HepG2 (cell line): ENCODE results near the gene VAPA. TPM values are rescaled to one million over a fixed set of nuclear protein-coding genes. Genes with fewer than 3 reads are reported as not detected.

Experiments used
- ASH2L ChIP-seq: fragments of 300-600, 200-600 bp; sonication (generic); IDR thresholded peaks from 2 replicates; pipeline ENCODE4 v1.7.0; 2017; ENCODE audit warnings: low read depth, mild to moderate bottlenecking, moderate library complexity, mixed read lengths, low read length; ENCODE audit not compliant: insufficient read length
- ATF4 ChIP-seq, 2 experiments: fragments of 450-650 bp in 1 of 2; sonication (generic) in 1 of 2; formaldehyde crosslinking; IDR thresholded peaks; 2 replicates each; pipeline versions ENCODE4 v1.5.0 to v1.8.0; 2020 to 2022; ENCODE audit warnings: mild to moderate bottlenecking in 1 of 2, missing genetic modification reagents in 1 of 2
- CENPT ChIP-seq: sonication (generic); formaldehyde crosslinking; IDR thresholded peaks from 2 replicates; pipeline ENCODE4 v1.8.0; 2022; ENCODE audit warnings: low read depth, mild to moderate bottlenecking, moderate library complexity, missing genetic modification reagents
- CTCF ChIP-seq: sonication (generic); formaldehyde crosslinking; IDR thresholded peaks from 2 replicates; pipeline ENCODE4 v1.5.0; 2020; ENCODE audit warnings: mild to moderate bottlenecking, missing genetic modification reagents, moderate library complexity
- DPF2 ChIP-seq: sonication (generic); formaldehyde crosslinking; IDR thresholded peaks from 2 replicates; pipeline ENCODE4 v1.4.0; 2020; ENCODE audit warnings: mild to moderate bottlenecking, low read depth, missing genetic modification reagents, borderline replicate concordance
- GABPB1 ChIP-seq: IDR thresholded peaks from 2 replicates; pipeline ENCODE4 v1.6.1; 2016; ENCODE audit warnings: mild to moderate bottlenecking, missing genetic modification reagents, moderate library complexity, missing compliant biosample characterization
- GFI1 ChIP-seq: sonication (generic); formaldehyde crosslinking; IDR thresholded peaks from 2 replicates; pipeline ENCODE4 v1.5.0; 2020; ENCODE audit warnings: missing genetic modification reagents, mild to moderate bottlenecking, borderline replicate concordance
- HCFC1 ChIP-seq: fragments of 150-350 bp; IDR thresholded peaks from 2 replicates; pipeline ENCODE4 v1.6.1; 2014; ENCODE audit warnings: low read depth, low read length
- HHEX ChIP-seq: IDR thresholded peaks from 2 replicates; pipeline ENCODE4 v1.6.1; 2016; ENCODE audit warnings: control low read depth
- HNF4A ChIP-seq: sonication (generic); formaldehyde crosslinking; IDR thresholded peaks from 2 replicates; pipeline ENCODE4 v1.4.0; 2020; ENCODE audit warnings: missing genetic modification reagents
- HNRNPL ChIP-seq: fragments of 200-400 bp; formaldehyde crosslinking; IDR thresholded peaks from 2 replicates; pipeline ENCODE4 v1.6.1; 2017; ENCODE audit warnings: mild to moderate bottlenecking, low read depth, low read length
- KDM2A ChIP-seq: sonication (generic); formaldehyde crosslinking; IDR thresholded peaks from 2 replicates; pipeline ENCODE4 v1.4.0; 2020; ENCODE audit warnings: low read depth, missing genetic modification reagents, borderline replicate concordance
- SAP130 ChIP-seq: IDR thresholded peaks from 2 replicates; pipeline ENCODE4 v1.6.1; 2016; ENCODE audit warnings: low read depth
- SP5 ChIP-seq: IDR thresholded peaks from 2 replicates; pipeline ENCODE4 v1.6.1; 2016; ENCODE audit warnings: low read depth, borderline replicate concordance
- ZBTB38 ChIP-seq: sonication (generic); formaldehyde crosslinking; IDR thresholded peaks from 2 replicates; pipeline ENCODE4 v1.5.1; 2020; ENCODE audit warnings: mild to moderate bottlenecking, missing genetic modification reagents
- ZNF34 ChIP-seq: sonication (generic); formaldehyde crosslinking; IDR thresholded peaks from 2 replicates; pipeline ENCODE4 v1.4.0; 2020; ENCODE audit warnings: mild to moderate bottlenecking, missing genetic modification reagents, borderline replicate concordance
- ZNF512B ChIP-seq: sonication (generic); formaldehyde crosslinking; IDR thresholded peaks from 2 replicates; pipeline ENCODE4 v1.5.1; 2020; ENCODE audit warnings: missing genetic modification reagents, mild to moderate bottlenecking, borderline replicate concordance
- ZNF557 ChIP-seq: sonication (generic); formaldehyde crosslinking; IDR thresholded peaks from 2 replicates; pipeline ENCODE4 v1.4.0; 2020; ENCODE audit warnings: missing genetic modification reagents
- ZNF574 ChIP-seq: sonication (generic); formaldehyde crosslinking; IDR thresholded peaks from 2 replicates; pipeline ENCODE4 v1.4.0; 2020; ENCODE audit warnings: missing genetic modification reagents
- ZNF607 ChIP-seq: sonication (generic); formaldehyde crosslinking; IDR thresholded peaks from 2 replicates; pipeline ENCODE4 v1.5.1; 2020; ENCODE audit warnings: missing genetic modification reagents, mild to moderate bottlenecking, borderline replicate concordance
- ZSCAN9 ChIP-seq: IDR thresholded peaks from 2 replicates; pipeline ENCODE4 v1.6.1; 2016; ENCODE audit warnings: borderline replicate concordance
- polyA plus RNA-seq, 8 experiments: library from polyadenylated mRNA; depleted of rRNA in 3 of 8; stranded (reverse) in 7 of 8; unstranded in 1 of 8; fragments of >200 nt; fragmentation: Illumina TruSeq in 4 of 8; extraction: Trizol in 4 of 8; gene quantifications; 2 replicates each; pipeline versions ENCODE4 v1.2.1 to v1.2.3, GENCODE V29; 2011 to 2016; ENCODE audit warnings: low read depth in 4 of 8, missing spikeins in 1 of 8, mixed read lengths in 1 of 8; ENCODE audit not compliant: insufficient read depth in 1 of 8
- total RNA-seq, 5 experiments: library from RNA; depleted of rRNA; stranded (reverse); fragments of >200 nt; fragmentation: Illumina TruSeq; extraction: Trizol; gene quantifications; 2 replicates each; pipeline ENCODE4 v1.2.3, GENCODE V29; 2016; ENCODE audit warnings: low read depth in 1 of 5

Gene VAPA
- total and polyA plus RNA-seq, 2 of the 13 experiments (the other 11 are each of a cell fraction or from before 2014, with no cell fraction given) = 167 to 294 TPM

- TF ChIP-seq ATF4 (CRISPR knock-in tag; IDR thresholded peaks at IDR 0.05) (no peak), ZNF607 (CRISPR knock-in tag) (peak; percentile 86; the same call in 1 of the 2 replicates), SP5 (CRISPR knock-in tag) (peak; percentile 18; the same call in 1 of the 2 replicates), ZNF34 (CRISPR knock-in tag) (peak; percentile 38; the same call in 1 of the 2 replicates), HHEX (CRISPR knock-in tag) (no peak), ASH2L (peak; percentile 93), HCFC1 (peak; percentile 93), HNF4A (CRISPR knock-in tag) (0 out of 2 replicates have a peak, but pooled peaks have one; percentile 31), GFI1 (CRISPR knock-in tag) (peak; percentile 68; the same call in 1 of the 2 replicates), CTCF (CRISPR knock-in tag) (no peak), HNRNPL (no peak), ZNF512B (CRISPR knock-in tag) (no peak), SAP130 (CRISPR knock-in tag) (no peak; the same call in none of the 2 replicates), DPF2 (CRISPR knock-in tag) (no peak), GABPB1 (peak; percentile 85), ZSCAN9 (peak; percentile 64), ZBTB38 (CRISPR knock-in tag) (peak; percentile 52; the same call in 1 of the 2 replicates), ZNF574 (CRISPR knock-in tag) (peak; percentile 77), KDM2A (peak; percentile 78; the same call in 1 of the 2 replicates), CENPT (no peak), ZNF557 (CRISPR knock-in tag) (no peak)
These were observed at the start of gene VAPA (continued) for GRCh38 chr18:9913526-9914333.
